ENCODE results near the gene NIPAL4. TPM values are rescaled to one million over a fixed set of nuclear protein-coding genes. Genes with fewer than 3 reads are reported as not detected.

The NIPAL4 gene
- total and polyA plus RNA-seq, 12 donors: 0.09 to 0.20 TPM; not detected in 10

DNA sequence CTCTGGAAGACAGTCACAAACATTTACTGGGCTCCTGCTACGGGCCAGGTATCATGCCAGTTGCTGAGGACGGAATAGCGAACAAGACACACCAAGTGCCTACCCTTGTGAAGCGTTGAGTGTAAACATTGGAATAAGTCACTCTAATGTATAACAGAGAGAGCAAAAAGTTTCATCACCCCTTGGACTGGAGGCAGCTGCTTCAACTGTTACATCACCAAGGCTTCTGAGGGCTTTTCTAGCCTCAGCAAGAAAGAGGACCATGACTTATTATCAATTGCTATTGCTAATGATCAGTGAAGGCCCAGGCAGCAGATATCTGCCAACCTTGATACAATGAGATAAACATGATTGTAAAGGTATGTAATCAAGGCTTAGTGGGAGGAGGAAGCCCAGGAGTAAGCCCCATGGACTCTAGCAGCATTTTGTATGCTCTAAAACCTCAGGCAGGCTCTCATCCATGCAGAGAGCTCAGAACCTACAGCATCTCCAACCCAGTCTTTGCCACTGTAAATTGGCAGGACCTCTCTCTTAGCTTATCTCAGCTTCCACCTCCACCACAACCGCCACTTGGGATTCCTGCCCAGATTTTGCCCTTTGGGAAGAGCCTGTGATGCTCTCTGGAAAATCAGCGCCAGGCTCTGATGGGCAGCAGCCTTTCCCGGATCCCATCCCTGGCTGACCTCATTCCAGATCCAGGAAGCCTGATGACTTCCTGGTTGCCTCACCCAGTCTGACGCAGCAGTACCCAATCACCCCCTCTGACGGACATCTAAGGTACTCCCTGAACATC, 61.1 kb downstream of the NIPAL4 start:
- H3K27me3 ChIP-seq: no peaks in the 10 kb centered on the region
- intact Hi-C loops (cut with DNase I): loop anchor here in 3 of 10 donors (5.0 kb wide), 3 partner anchors 36 to 56 kb away; partner anchors contain the start of gene ADAM19 (in 1 of the 3)
- DNase-seq: peak; percentile 32 to 60
- peak overlapping the region in 8 of 10 donors; percentile 31 to 72 (median 53) for H3K27ac ChIP-seq
- whole genome bisulfite sequencing, 2 donors: 45 to 54% methylated on average over 9 of the region's 9 CpGs
- H3K4me1 ChIP-seq: peaks cover 5 to 57% (median 30%) of the 10 kb centered on the region in 9 donors
- peak; percentile 38 to 90 (median 64) for ATAC-seq
- H3K4me3 ChIP-seq: no peak overlapping the region
- H3K36me3 ChIP-seq: peaks cover 0 to 61% (median 7%) of the 10 kb centered on the region in 9 donors
- TF ChIP-seq, protein P1, sequence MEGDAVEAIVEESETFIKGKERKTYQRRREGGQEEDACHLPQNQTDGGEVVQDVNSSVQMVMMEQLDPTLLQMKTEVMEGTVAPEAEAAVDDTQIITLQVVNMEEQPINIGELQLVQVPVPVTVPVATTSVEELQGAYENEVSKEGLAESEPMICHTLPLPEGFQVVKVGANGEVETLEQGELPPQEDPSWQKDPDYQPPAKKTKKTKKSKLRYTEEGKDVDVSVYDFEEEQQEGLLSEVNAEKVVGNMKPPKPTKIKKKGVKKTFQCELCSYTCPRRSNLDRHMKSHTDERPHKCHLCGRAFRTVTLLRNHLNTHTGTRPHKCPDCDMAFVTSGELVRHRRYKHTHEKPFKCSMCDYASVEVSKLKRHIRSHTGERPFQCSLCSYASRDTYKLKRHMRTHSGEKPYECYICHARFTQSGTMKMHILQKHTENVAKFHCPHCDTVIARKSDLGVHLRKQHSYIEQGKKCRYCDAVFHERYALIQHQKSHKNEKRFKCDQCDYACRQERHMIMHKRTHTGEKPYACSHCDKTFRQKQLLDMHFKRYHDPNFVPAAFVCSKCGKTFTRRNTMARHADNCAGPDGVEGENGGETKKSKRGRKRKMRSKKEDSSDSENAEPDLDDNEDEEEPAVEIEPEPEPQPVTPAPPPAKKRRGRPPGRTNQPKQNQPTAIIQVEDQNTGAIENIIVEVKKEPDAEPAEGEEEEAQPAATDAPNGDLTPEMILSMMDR (IDR thresholded peaks at IDR 0.05): peak in 3 of 9 donors; percentile 34 to 46 (median 38)
- H3K9me3 ChIP-seq: no peaks in the 10 kb centered on the region

DNA sequence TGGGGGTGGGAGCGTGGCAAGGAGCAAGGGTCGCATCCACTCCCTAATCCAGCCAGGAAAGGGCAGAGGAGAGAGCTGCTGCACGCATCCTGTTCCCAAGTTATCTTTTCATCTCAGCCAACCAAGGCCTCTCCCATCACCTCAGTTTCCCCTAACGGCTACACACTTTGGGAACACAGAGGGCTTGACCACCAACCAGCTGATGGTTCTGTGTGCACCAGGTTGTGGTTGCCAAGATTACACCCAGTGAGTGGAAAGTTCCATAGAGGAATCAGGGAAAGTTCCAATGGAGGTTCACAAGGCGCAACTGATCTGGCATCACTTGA, 61.7 kb downstream of the NIPAL4 start:
- intact Hi-C loops (cut with DNase I): loop anchor here in 3 of 10 donors (5.0 kb wide), 3 partner anchors 36 to 56 kb away; partner anchors contain the start of gene ADAM19 (in 1 of the 3)
- Histone ChIP-seq H3K36me3 (peaks cover 0 to 56% (median 7%) of the 10 kb centered on the region in 9 donors), H3K27ac (peak overlapping the region in 6 of 10 donors; percentile 34 to 72 (median 55)), H3K9me3 (no peaks in the 10 kb centered on the region), H3K27me3 (no peaks in the 10 kb centered on the region), H3K4me3 (no peak overlapping the region), H3K4me1 (peaks cover 5 to 52% (median 24%) of the 10 kb centered on the region in 9 donors)
- ATAC-seq: peak in 1 of 8 donors; percentile 6
- WGBS, 2 donors: 82 to 84% methylated on average over 5 of the region's 5 CpGs
- no peak for DNase-seq
- TF ChIP-seq, protein P1 (IDR thresholded peaks at IDR 0.05): peak in 3 of 9 donors; percentile 4 to 32 (median 22)

DNA sequence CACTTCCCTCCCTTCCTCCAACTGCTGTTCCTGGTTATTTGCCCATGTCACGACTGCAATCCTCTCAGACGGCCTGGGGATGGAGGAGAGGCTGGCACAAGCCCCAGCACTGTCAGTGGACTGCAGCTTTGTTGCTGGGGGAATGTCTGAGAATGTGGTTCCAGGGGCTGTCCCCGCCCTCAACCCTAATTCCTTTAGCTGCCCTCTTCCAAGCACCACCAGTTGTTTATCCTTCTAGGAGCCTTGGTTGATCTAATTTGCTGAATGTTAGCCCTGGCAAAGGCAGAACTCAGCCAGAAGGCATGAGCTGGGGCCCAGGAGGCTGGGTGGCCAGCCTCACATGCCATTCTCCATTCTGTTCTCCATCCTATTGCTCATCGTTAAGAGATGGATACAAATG, 64.0 kb downstream of the NIPAL4 start:
- TF ChIP-seq, protein P1 (IDR thresholded peaks at IDR 0.05): no peak
- no peaks in the 10 kb centered on the region for H3K27me3 ChIP-seq
- no peaks in the 10 kb centered on the region for H3K9me3 ChIP-seq
- H3K4me1 ChIP-seq: peaks cover 9 to 58% (median 34%) of the 10 kb centered on the region in 9 donors
- WGBS, 2 donors: 67 to 78% methylated on average over 4 of the region's 4 CpGs
- H3K36me3 ChIP-seq: peaks cover 0 to 58% (median 7%) of the 10 kb centered on the region in 9 donors
- intact Hi-C loops (cut with DNase I): loop anchor here in 3 of 10 donors (5.0 kb wide), 3 partner anchors 33 to 53 kb away; partner anchors contain the start of gene ADAM19 (in 1 of the 3)
- no peak overlapping the region for H3K4me3 ChIP-seq
- DNase-seq (no peak), ATAC-seq (no peak)
- H3K27ac ChIP-seq: peak overlapping the region in 2 of 10 donors; percentile 18 to 30

Other genes with a start within 250 kb of the NIPAL4 start
- 10 to 100 TPM; 20.3 to 50.8 (median 34.4) TPM for gene CYFIP2, start 194.1 kb upstream of the NIPAL4 start, total RNA-seq
- 10 to 100 TPM; 23.5 to 28.5 TPM for gene CYFIP2, start 194.1 kb upstream of the NIPAL4 start, polyA plus RNA-seq
- gene ADAM19, start 115.6 kb downstream of the NIPAL4 start, total RNA-seq: 10 to 100 TPM in 7 of 10 donors, 1 to 10 TPM in 3; 5.5 to 49.6 (median 28.1) TPM
- gene ADAM19, start 115.6 kb downstream of the NIPAL4 start, polyA plus RNA-seq: 1 to 10 TPM; 6.4 to 8.8 TPM
- gene SOX30, start 192.2 kb downstream of the NIPAL4 start, total RNA-seq: under 1 TPM in 7 of 10 donors, not detected in 3; 0.12 to 0.21 (median 0.17) TPM
- gene SOX30, start 192.2 kb downstream of the NIPAL4 start, polyA plus RNA-seq: under 1 TPM in 1 of 2 donors, not detected in 1; 0.04 TPM
- not detected for gene C5orf52, start 211.3 kb downstream of the NIPAL4 start, total RNA-seq
- gene C5orf52, start 211.3 kb downstream of the NIPAL4 start, polyA plus RNA-seq: not detected

Measured in heart right ventricle (tissue), 16 donors.